Spinal cord (tissue), 10 donors: ENCODE measurements around the gene TSHZ2. TPM values are rescaled to one million over a fixed set of nuclear protein-coding genes. Genes with fewer than 3 reads are reported as not detected.
"Not testable (repeated sequence)": the region's sequence is repeated elsewhere in the genome, so short reads cannot be mapped to it uniquely, and the experiment has no call there.

Experiments
- DNase-seq, 6 donors: peaks; one replicate each; pipeline versions ENCODE4 v3.0.0 to v3.0.0-alpha.2; 2013 to 2015; ENCODE audit warnings: low spot score in 6 of 6, low read depth in 4 of 6
- H3K27ac ChIP-seq: one replicate; pipeline ENCODE4 v1.5.1; 2013; ENCODE audit warnings: low read depth, low read length, control low read depth
- H3K27me3 ChIP-seq: one replicate; pipeline ENCODE4 v1.6.1; 2013; ENCODE audit warnings: low read length; ENCODE audit not compliant: control insufficient read depth, insufficient read depth
- H3K36me3 ChIP-seq: one replicate; pipeline ENCODE4 v1.6.1; 2013; ENCODE audit warnings: low read length; ENCODE audit not compliant: control insufficient read depth, insufficient read depth
- H3K4me1 ChIP-seq: one replicate; pipeline ENCODE4 v1.6.1; 2013; ENCODE audit warnings: low read length; ENCODE audit not compliant: control insufficient read depth, insufficient read depth
- H3K4me3 ChIP-seq: one replicate; pipeline ENCODE4 v1.5.1; 2013; ENCODE audit warnings: low read depth, low read length, control low read depth
- H3K9me3 ChIP-seq: one replicate; pipeline ENCODE4 v1.6.1; 2013; ENCODE audit warnings: low read length; ENCODE audit not compliant: control insufficient read depth, insufficient read depth
- WGBS: methylation state at CpG from one replicate; pipeline ENCODE4 v1.1.5; 2013; ENCODE audit warnings: missing lambda C conversion rate; ENCODE audit not compliant: insufficient coverage; 5-methylcytosine and 5-hydroxymethylcytosine counted together
- polyA plus RNA-seq, 2 donors: library from polyadenylated mRNA; unstranded; fragments of 120-200 nt; gene quantifications; one replicate each; pipeline ENCODE4 v1.2.1, GENCODE V29; 2013; ENCODE audit not compliant: insufficient read length in 2 of 2
- total RNA-seq, 2 donors: library from RNA; depleted of rRNA in 1 of 2; stranded (reverse); fragments of 120-200 nt in 1 of 2; fragments of >200 nt in 1 of 2; gene quantifications; one replicate each; pipeline versions ENCODE4 v1.2.3 to v1.2.4, GENCODE V29; 2013 to 2014
- donor health status: healthy.

TSHZ2 gene
- total and polyA plus RNA-seq, 4 donors = 11.8 to 33.0 (median 25.7) TPM

GRCh38 chr20:53019464-53019863 lies 47.3 kb downstream of the TSHZ2 start:
- no peak for DNase-seq
- H3K4me3 ChIP-seq = no peak overlapping the region
- WGBS = no CpG with 5 or more reads among the region's 6 CpGs
- H3K9me3 ChIP-seq = peaks cover 4% of the 10 kb centered on the region
- H3K36me3 ChIP-seq = no peaks in the 10 kb centered on the region
- H3K4me1 ChIP-seq = no peaks in the 10 kb centered on the region
- no peak overlapping the region for H3K27ac ChIP-seq
- no peaks in the 10 kb centered on the region for H3K27me3 ChIP-seq

GRCh38 chr20:53020376-53020775 lies 48.2 kb downstream of the TSHZ2 start:
- WGBS = 76% methylated on average over 3 of the region's 4 CpGs
- Histone ChIP-seq H3K27me3 (no peaks in the 10 kb centered on the region), H3K36me3 (no peaks in the 10 kb centered on the region), H3K9me3 (peaks cover 4% of the 10 kb centered on the region), H3K4me1 (no peaks in the 10 kb centered on the region), H3K27ac (no peak overlapping the region), H3K4me3 (no peak overlapping the region)
- DNase-seq = no peak

GRCh38 chr20:53020834-53021233 lies 48.7 kb downstream of the TSHZ2 start:
- WGBS = no CpG with 5 or more reads among the region's 2 CpGs
- Histone ChIP-seq H3K9me3 (peaks cover 4% of the 10 kb centered on the region), H3K27me3 (no peaks in the 10 kb centered on the region), H3K4me1 (no peaks in the 10 kb centered on the region), H3K4me3 (no peak overlapping the region), H3K27ac (no peak overlapping the region), H3K36me3 (no peaks in the 10 kb centered on the region)
- DNase-seq = no peak

DNA sequence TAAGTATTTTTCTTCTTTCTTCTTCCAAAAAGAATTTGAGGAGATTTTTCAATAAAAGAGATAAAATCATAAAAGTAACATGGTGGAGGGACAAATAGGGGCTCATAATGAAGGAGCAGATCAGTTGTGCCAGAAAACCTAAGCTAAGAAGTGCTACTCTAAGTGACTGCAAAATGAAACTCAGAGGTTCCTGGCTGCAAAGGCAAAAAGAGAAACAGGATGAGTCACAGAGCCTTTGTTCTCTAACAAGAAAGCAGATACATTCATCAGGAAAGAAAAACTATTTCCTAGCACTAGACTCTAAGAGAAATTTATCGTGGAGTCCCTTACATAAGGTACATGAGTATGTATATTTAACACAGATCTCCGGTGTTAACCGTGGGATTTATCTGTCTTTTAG lies 49.8 kb downstream of the TSHZ2 start:
- no CpG with 5 or more reads among the region's 3 CpGs for WGBS
- no peak overlapping the region for H3K27ac ChIP-seq

DNA sequence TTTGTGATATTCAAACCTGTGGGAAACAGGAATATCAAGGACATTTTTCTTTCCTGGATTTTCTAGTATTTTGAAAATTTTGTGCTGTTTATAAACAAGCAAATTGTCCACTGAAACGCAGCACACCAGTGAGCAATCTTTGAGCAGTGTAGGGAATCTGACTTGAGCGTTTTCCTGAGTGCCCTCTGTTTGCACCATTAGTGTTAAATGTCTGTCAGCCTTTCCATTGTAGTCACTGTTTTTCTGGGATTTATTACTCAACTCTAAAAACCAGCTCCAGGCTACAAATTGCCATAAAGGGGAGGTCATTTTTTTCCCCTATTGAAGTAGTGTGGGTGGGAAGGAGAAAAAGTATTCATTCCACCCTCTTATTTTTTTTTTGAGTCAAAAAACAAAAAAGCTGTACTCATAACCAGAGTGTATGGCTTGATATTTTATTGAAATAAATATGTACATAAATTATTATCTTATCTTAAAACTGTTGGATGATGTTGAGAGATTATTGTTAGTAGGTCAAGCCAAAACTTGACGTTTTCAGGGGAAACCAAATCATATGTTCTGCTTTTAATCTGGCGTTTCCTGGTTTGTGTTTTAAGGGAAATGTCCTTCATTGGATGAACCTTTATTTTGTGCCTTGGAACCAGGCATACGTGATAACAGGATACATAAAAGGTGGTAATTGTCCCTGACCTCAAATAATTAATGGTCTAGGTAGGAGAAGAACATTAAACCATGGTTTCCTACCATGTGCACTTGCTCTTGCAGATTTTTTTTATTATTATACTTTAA lies 51.8 kb downstream of the TSHZ2 start:
- Histone ChIP-seq H3K27ac (no peak overlapping the region), H3K4me3 (no peak overlapping the region), H3K4me1 (no peaks in the 10 kb centered on the region), H3K36me3 (no peaks in the 10 kb centered on the region), H3K9me3 (peaks cover 2% of the 10 kb centered on the region), H3K27me3 (no peaks in the 10 kb centered on the region)
- 45% methylated on average over 2 of the region's 5 CpGs for WGBS
- peak in 2 of 6 donors; percentile 22 to 72 for DNase-seq

More for the DNA sequence above, 49.8 kb downstream of the TSHZ2 start:
- no peaks in the 10 kb centered on the region for H3K27me3 ChIP-seq
- peaks cover 2% of the 10 kb centered on the region for H3K9me3 ChIP-seq
- H3K36me3 ChIP-seq = no peaks in the 10 kb centered on the region
- no peak overlapping the region for H3K4me3 ChIP-seq
- DNase-seq = no peak
- no peaks in the 10 kb centered on the region for H3K4me1 ChIP-seq

DNA sequence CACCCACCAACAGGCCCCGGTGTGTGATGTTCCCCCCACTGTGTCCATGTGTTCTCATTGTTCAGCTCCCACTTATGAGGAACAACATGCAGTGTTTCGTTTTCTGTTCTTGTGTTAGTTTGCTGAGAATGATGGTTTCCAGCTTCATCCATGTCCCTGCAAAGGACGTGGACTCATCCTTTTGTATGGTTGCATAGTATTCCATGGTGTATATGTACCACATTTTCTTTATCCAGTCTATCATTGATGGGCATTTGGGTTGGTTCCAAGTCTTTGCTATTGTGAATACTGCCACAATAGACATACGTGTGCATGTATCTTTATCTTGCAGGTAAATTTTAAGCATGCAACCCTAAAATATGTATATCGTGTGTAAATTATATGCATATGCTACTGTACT lies 52.5 kb downstream of the TSHZ2 start:
- WGBS = no CpG with 5 or more reads among the region's 5 CpGs
- H3K36me3 ChIP-seq, H3K4me3 ChIP-seq, H3K9me3 ChIP-seq, H3K27me3 ChIP-seq, H3K4me1 ChIP-seq, DNase-seq, H3K27ac ChIP-seq: not testable (repeated sequence)

DNA sequence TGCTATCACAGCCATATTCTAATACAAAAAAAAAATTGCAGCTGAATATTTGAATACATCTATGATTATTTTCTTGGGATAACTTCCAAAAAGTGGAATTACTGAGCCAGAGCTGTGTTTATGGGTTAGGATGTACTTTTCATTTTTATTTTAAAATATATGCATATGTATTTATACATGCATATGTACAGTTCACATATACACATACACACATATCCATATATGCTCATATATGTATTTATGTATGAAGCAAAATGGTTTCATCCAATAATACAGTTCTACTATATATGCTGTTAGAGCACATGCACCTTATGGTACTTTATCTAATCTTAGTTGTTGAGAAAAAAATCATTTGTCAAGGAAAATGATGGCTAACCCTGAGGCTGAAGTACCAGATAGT lies 54.9 kb downstream of the TSHZ2 start:
- Histone ChIP-seq H3K27me3 (no peaks in the 10 kb centered on the region), H3K9me3 (no peaks in the 10 kb centered on the region), H3K36me3 (no peaks in the 10 kb centered on the region), H3K4me3 (no peak overlapping the region), H3K4me1 (no peaks in the 10 kb centered on the region), H3K27ac (no peak overlapping the region)
- no peak for DNase-seq

DNA sequence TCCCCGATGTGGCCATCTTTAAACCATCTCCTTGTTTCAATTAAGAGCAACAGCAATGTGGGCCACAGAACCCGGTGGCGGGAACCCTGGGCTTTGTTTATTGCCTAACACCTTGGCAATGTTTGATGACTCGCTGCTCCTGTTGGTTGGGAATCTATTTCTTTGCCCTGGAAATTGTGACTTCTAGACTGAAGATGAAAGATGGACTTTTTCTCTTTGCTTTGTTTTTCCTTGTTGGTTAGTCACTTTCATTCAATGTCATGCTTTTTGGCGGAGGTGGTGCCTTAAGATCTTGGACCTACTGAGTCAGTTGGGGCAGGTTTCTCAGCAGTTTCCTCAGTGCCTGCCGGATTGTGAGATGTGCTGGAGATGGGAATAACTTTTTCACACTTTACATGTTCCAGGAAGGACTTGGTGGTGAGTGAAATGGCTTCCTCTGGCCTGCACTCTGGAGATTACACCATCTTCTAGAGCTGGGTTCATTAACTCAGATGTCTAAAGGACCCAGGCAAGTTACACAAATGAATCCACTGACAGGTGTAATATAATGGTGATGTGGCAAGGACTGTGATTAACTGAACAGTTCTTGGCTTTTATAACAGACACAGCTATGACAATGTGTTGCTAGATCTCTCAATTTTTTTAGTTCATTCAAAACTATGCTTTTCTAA lies 56.3 kb downstream of the TSHZ2 start:
- H3K4me3 ChIP-seq = no peak overlapping the region
- DNase-seq = no peak
- no peak overlapping the region for H3K27ac ChIP-seq
- no peaks in the 10 kb centered on the region for H3K27me3 ChIP-seq
- no peaks in the 10 kb centered on the region for H3K36me3 ChIP-seq
- no peaks in the 10 kb centered on the region for H3K4me1 ChIP-seq
- WGBS = 100% methylated on average over 2 of the region's 6 CpGs
- no peaks in the 10 kb centered on the region for H3K9me3 ChIP-seq

GRCh38 chr20:53030061-53030460 lies 57.9 kb downstream of the TSHZ2 start:
- Histone ChIP-seq H3K9me3 (no peaks in the 10 kb centered on the region), H3K4me1 (no peaks in the 10 kb centered on the region), H3K27ac (no peak overlapping the region), H3K4me3 (no peak overlapping the region), H3K36me3 (no peaks in the 10 kb centered on the region), H3K27me3 (no peaks in the 10 kb centered on the region)
- WGBS = no CpG with 5 or more reads among the region's 3 CpGs
- DNase-seq = no peak

DNA sequence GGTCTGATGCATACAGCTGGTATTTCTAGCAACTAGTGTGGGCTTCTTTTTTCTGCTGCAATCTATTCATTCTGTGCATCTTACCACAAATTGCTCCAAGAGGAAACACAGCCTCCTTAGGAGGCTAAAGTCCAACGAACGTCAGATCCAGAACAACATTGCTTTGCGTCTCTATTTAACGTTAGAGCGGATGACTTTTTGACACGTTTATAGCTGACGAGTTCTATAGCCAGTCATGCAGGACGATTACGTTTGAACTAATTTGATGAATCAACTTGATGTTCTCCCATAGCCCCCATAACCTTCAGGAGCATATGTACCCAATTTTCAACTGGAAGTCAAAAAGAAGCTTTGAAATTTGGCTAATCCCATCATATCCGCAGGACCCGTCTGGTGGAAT lies 59.9 kb downstream of the TSHZ2 start:
- Histone ChIP-seq H3K27me3 (no peaks in the 10 kb centered on the region), H3K4me3 (no peak overlapping the region), H3K27ac (no peak overlapping the region), H3K9me3 (no peaks in the 10 kb centered on the region), H3K4me1 (no peaks in the 10 kb centered on the region), H3K36me3 (no peaks in the 10 kb centered on the region)
- WGBS = 94% methylated on average over 11 of the region's 11 CpGs
- DNase-seq = no peak
